ENCODE results near the gene EGFR. TPM values are rescaled to one million over a fixed set of nuclear protein-coding genes. Genes with fewer than 3 reads are reported as not detected.

Gene EGFR
- total RNA-seq, 3 donors from 2014 or later = 61.9 to 164 (median 65.0) TPM

DNA sequence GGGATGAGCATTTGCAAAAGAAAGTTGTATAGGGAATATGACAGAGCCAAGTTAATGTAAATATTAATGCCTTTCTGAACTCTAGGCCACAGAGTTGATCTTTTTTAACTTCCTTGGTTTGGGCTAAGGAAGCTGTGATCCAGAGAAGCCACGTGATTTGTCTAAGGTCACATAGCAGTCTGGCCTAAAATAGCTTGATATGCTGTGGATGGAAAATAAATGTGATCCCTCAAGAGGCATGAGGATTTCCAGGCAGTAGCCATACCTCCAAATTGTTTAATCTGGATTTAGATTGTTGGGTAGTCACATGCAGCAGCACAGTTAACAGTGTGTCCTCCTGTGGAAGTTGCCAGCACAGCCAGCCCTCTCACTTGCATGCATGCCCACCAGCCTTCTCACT lies 180.6 kb downstream of the EGFR start:
- intact Hi-C loops (cut with DNase I; ENCODE audit: low total_unique reads) = no loop called here
- Histone ChIP-seq H3K27ac (no peak overlapping the region), H3K9me3 (no peaks in the 10 kb centered on the region), H3K36me3 (peaks cover 9% of the 10 kb centered on the region), H3K27me3 (no peaks in the 10 kb centered on the region), H3K4me1 (no peaks in the 10 kb centered on the region), H3K4me3 (no peak overlapping the region)
- TF ChIP-seq POLR2AphosphoS5 (IDR thresholded peaks at IDR 0.05) = no peak
- no peak for TF ChIP-seq POLR2A (IDR thresholded peaks at IDR 0.05)
- TF ChIP-seq, protein P1, sequence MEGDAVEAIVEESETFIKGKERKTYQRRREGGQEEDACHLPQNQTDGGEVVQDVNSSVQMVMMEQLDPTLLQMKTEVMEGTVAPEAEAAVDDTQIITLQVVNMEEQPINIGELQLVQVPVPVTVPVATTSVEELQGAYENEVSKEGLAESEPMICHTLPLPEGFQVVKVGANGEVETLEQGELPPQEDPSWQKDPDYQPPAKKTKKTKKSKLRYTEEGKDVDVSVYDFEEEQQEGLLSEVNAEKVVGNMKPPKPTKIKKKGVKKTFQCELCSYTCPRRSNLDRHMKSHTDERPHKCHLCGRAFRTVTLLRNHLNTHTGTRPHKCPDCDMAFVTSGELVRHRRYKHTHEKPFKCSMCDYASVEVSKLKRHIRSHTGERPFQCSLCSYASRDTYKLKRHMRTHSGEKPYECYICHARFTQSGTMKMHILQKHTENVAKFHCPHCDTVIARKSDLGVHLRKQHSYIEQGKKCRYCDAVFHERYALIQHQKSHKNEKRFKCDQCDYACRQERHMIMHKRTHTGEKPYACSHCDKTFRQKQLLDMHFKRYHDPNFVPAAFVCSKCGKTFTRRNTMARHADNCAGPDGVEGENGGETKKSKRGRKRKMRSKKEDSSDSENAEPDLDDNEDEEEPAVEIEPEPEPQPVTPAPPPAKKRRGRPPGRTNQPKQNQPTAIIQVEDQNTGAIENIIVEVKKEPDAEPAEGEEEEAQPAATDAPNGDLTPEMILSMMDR (IDR thresholded peaks at IDR 0.05) = no peak
- peak in 1 of 2 donors; percentile 12 for DNase-seq (ENCODE audit: low spot score in 2 of 2)

DNA sequence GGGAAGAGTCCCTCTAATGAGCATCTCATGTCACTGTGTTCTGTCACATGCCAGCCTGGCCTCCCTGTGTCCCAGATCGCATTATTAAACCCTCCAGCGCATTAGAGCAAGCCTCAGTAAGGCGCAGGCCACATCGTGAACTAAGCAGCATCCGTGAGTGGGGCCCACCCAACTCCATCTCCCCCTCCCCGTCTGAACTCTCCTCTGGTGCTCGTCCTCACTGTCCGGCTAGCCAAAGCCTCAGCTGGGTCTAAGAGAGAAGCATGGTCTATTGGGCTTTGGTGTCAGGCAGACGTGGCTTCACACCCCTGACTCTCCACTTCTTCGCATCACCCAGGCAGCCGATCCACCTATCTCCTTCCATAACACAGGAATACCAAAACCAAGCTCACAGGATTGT lies 181.6 kb downstream of the EGFR start:
- DNase-seq (ENCODE audit: low spot score in 2 of 2) = peak in 1 of 2 donors; percentile 10
- H3K4me3 ChIP-seq = no peak overlapping the region
- no peak for TF ChIP-seq POLR2AphosphoS5 (IDR thresholded peaks at IDR 0.05)
- H3K4me1 ChIP-seq = no peaks in the 10 kb centered on the region
- H3K27me3 ChIP-seq = no peaks in the 10 kb centered on the region
- H3K36me3 ChIP-seq = peaks cover 10% of the 10 kb centered on the region
- H3K9me3 ChIP-seq = no peaks in the 10 kb centered on the region
- H3K27ac ChIP-seq = no peak overlapping the region
- intact Hi-C loops (cut with DNase I; ENCODE audit: low total_unique reads) = no loop called here

GRCh38 chr7:55202150-55202913 lies 183.5 kb downstream of the EGFR start:
- intact Hi-C loops (cut with DNase I; ENCODE audit: low total_unique reads) = no loop called here
- Histone ChIP-seq H3K27me3 (no peaks in the 10 kb centered on the region), H3K4me3 (no peak overlapping the region), H3K36me3 (peaks cover 16% of the 10 kb centered on the region), H3K27ac (no peak overlapping the region), H3K4me1 (no peaks in the 10 kb centered on the region), H3K9me3 (no peaks in the 10 kb centered on the region)
- TF ChIP-seq, protein P1 (IDR thresholded peaks at IDR 0.05) = no peak
- TF ChIP-seq POLR2A (IDR thresholded peaks at IDR 0.05) (no peak), POLR2AphosphoS5 (IDR thresholded peaks at IDR 0.05) (no peak)
- DNase-seq (ENCODE audit: low spot score in 2 of 2) = no peak

GRCh38 chr7:55203300-55203699 lies 184.5 kb downstream of the EGFR start:
- intact Hi-C loops (cut with DNase I; ENCODE audit: low total_unique reads) = no loop called here
- Histone ChIP-seq H3K36me3 (peaks cover 16% of the 10 kb centered on the region), H3K27ac (no peak overlapping the region), H3K27me3 (no peaks in the 10 kb centered on the region), H3K9me3 (no peaks in the 10 kb centered on the region), H3K4me3 (no peak overlapping the region), H3K4me1 (no peaks in the 10 kb centered on the region)
- no peak for DNase-seq (ENCODE audit: low spot score in 2 of 2)
- TF ChIP-seq, protein P1 (IDR thresholded peaks at IDR 0.05) = no peak
- TF ChIP-seq POLR2A (IDR thresholded peaks at IDR 0.05) = no peak
- TF ChIP-seq POLR2AphosphoS5 (IDR thresholded peaks at IDR 0.05) = no peak

GRCh38 chr7:55205124-55205955 lies 186.5 kb downstream of the EGFR start:
- intact Hi-C loops (cut with DNase I; ENCODE audit: low total_unique reads) = no loop called here

More at GRCh38 chr7:55205124-55205955, 186.5 kb downstream of the EGFR start:
- no peaks in the 10 kb centered on the region for H3K9me3 ChIP-seq
- TF ChIP-seq, protein P1 (IDR thresholded peaks at IDR 0.05) = no peak
- TF ChIP-seq POLR2A (IDR thresholded peaks at IDR 0.05) = no peak
- no peak for TF ChIP-seq POLR2AphosphoS5 (IDR thresholded peaks at IDR 0.05)
- peaks cover 16% of the 10 kb centered on the region for H3K36me3 ChIP-seq
- H3K4me3 ChIP-seq = no peak overlapping the region
- H3K27me3 ChIP-seq = no peaks in the 10 kb centered on the region
- DNase-seq (ENCODE audit: low spot score in 2 of 2) = no peak
- no peak overlapping the region for H3K27ac ChIP-seq
- H3K4me1 ChIP-seq = no peaks in the 10 kb centered on the region

Data from breast epithelium (tissue), 4 donors.